ENCODE results near the gene CMC2. TPM values are rescaled to one million over a fixed set of nuclear protein-coding genes. Genes with fewer than 3 reads are reported as not detected.

CMC2 gene
- total and polyA plus RNA-seq, 10 donors = 28.6 to 104 (median 54.8) TPM

GRCh38 chr16:80972611-80973010 lies 34.1 kb downstream of the CMC2 start:
- 61 to 72% (median 72%) methylated on average over 4 of the region's 4 CpGs for WGBS, 5 donors
- intact Hi-C loops (cut with DNase I; ENCODE audit: low total_unique reads) = no loop called here
- Histone ChIP-seq H3K27me3 (replicated peaks in 1 of 7) (no peaks in the 10 kb centered on the region), H3K9me3 (no peaks in the 10 kb centered on the region), H3K27ac (no peak overlapping the region), H3K4me1 (no peaks in the 10 kb centered on the region), H3K36me3 (peaks cover 0 to 65% (median 26%) of the 10 kb centered on the region in 6 donors), H3K4me3 (no peak overlapping the region)
- TF ChIP-seq POLR2A (IDR thresholded peaks at IDR 0.05) (no peak), POLR2AphosphoS5 (IDR thresholded peaks at IDR 0.05) (no peak), CTCF (IDR thresholded peaks at IDR 0.05 in 8 of 11, conservative IDR thresholded peaks at IDR 0.05 in 3 of 11) (no peak)
- DNase-seq = no peak

GRCh38 chr16:80971819-80972218 lies 34.9 kb downstream of the CMC2 start:
- H3K9me3 ChIP-seq = no peaks in the 10 kb centered on the region
- no peaks in the 10 kb centered on the region for H3K4me1 ChIP-seq
- no peak overlapping the region for H3K4me3 ChIP-seq
- intact Hi-C loops (cut with DNase I; ENCODE audit: low total_unique reads) = no loop called here
- no peaks in the 10 kb centered on the region for H3K27me3 ChIP-seq (replicated peaks in 1 of 7)
- WGBS, 5 donors = 53 to 64% (median 58%) methylated on average over 2 of the region's 2 CpGs
- peaks cover 0 to 59% (median 22%) of the 10 kb centered on the region in 6 donors for H3K36me3 ChIP-seq
- no peak for DNase-seq
- TF ChIP-seq POLR2AphosphoS5 (IDR thresholded peaks at IDR 0.05) (no peak), CTCF (IDR thresholded peaks at IDR 0.05 in 8 of 11, conservative IDR thresholded peaks at IDR 0.05 in 3 of 11) (no peak), POLR2A (IDR thresholded peaks at IDR 0.05) (no peak)
- no peak overlapping the region for H3K27ac ChIP-seq

GRCh38 chr16:80969114-80969484 lies 37.6 kb downstream of the CMC2 start:
- TF ChIP-seq POLR2A (IDR thresholded peaks at IDR 0.05) = no peak
- no peak for TF ChIP-seq CTCF (IDR thresholded peaks at IDR 0.05 in 8 of 11, conservative IDR thresholded peaks at IDR 0.05 in 3 of 11)
- no peak for TF ChIP-seq POLR2AphosphoS5 (IDR thresholded peaks at IDR 0.05)
- Histone ChIP-seq H3K27ac (no peak overlapping the region), H3K4me1 (no peaks in the 10 kb centered on the region), H3K27me3 (replicated peaks in 1 of 7) (no peaks in the 10 kb centered on the region), H3K9me3 (no peaks in the 10 kb centered on the region), H3K36me3 (peaks cover 0 to 32% (median 7%) of the 10 kb centered on the region in 6 donors), H3K4me3 (no peak overlapping the region)
- WGBS, 5 donors = 84 to 98% (median 95%) methylated on average over 3 of the region's 3 CpGs
- intact Hi-C loops (cut with DNase I; ENCODE audit: low total_unique reads) = no loop called here
- DNase-seq = no peak

GRCh38 chr16:80968386-80969113 lies 38.1 kb downstream of the CMC2 start:
- H3K4me3 ChIP-seq = no peak overlapping the region
- 77 to 96% (median 91%) methylated on average over 4 of the region's 4 CpGs for WGBS, 5 donors
- H3K27ac ChIP-seq = no peak overlapping the region
- H3K36me3 ChIP-seq = peaks cover 0 to 26% (median 6%) of the 10 kb centered on the region in 6 donors
- H3K9me3 ChIP-seq = no peaks in the 10 kb centered on the region
- H3K27me3 ChIP-seq (replicated peaks in 1 of 7) = no peaks in the 10 kb centered on the region
- TF ChIP-seq POLR2A (IDR thresholded peaks at IDR 0.05) (no peak), CTCF (IDR thresholded peaks at IDR 0.05 in 8 of 11, conservative IDR thresholded peaks at IDR 0.05 in 3 of 11) (no peak), POLR2AphosphoS5 (IDR thresholded peaks at IDR 0.05) (no peak)
- intact Hi-C loops (cut with DNase I; ENCODE audit: low total_unique reads) = no loop called here
- no peak for DNase-seq
- no peaks in the 10 kb centered on the region for H3K4me1 ChIP-seq

Data from spleen (tissue), 11 donors.